WTC11 (cell line): ENCODE results near the gene CD79A. TPM values are rescaled to one million over a fixed set of nuclear protein-coding genes. Genes with fewer than 3 reads are reported as not detected.

ENCODE experiments used
- ATAC-seq: fragments of 200-7000 bp; cut with Tn5 transposase; 2 replicates; pipeline ENCODE4 v1.10.0; 2021; ENCODE audit warnings: mild to moderate bottlenecking, moderate library complexity
- CTCF ChIA-PET: fragments of 300-600 bp; sonication (Branson Sonifier 250); formaldehyde crosslinking; loops from one replicate; lab custom pipeline; 2021; ENCODE audit warnings: antibody characterized with exemption; lab: Charles Lee
- POLR2A ChIA-PET: fragments of 350-600 bp; sonication (Branson Sonifier 250); formaldehyde crosslinking; loops from one replicate; lab custom pipeline; 2021; ENCODE audit warnings: antibody characterized with exemption; lab: Charles Lee
- DNase-seq: peaks from one replicate; pipeline ENCODE4 v3.0.0; 2021; ENCODE audit warnings: low spot score
- H3K27ac Mint-ChIP-seq: 2 replicates; pipeline ENCODE4 v1.8.0; 2021; ENCODE audit warnings: mixed read lengths
- H3K27me3 Mint-ChIP-seq: 2 replicates; pipeline ENCODE4 v1.8.0; 2021; ENCODE audit warnings: low read depth, mild to moderate bottlenecking, moderate library complexity, mixed read lengths
- H3K36me3 Mint-ChIP-seq: 2 replicates; pipeline ENCODE4 v1.8.0; 2021; ENCODE audit warnings: mixed read lengths
- H3K4me1 Mint-ChIP-seq: 2 replicates; pipeline ENCODE4 v1.8.0; 2022; ENCODE audit warnings: mixed read lengths
- H3K4me3 Mint-ChIP-seq: 2 replicates; pipeline ENCODE4 v1.8.0; 2021; ENCODE audit warnings: mild to moderate bottlenecking, moderate library complexity, mixed read lengths
- H3K9me3 Mint-ChIP-seq: 2 replicates; pipeline ENCODE4 v1.8.0; 2021; ENCODE audit warnings: mixed read lengths
- ARID4B ChIP-seq: sonication (generic); formaldehyde crosslinking; IDR thresholded peaks from 2 replicates; pipeline ENCODE4 v1.8.0; 2023; ENCODE audit warnings: missing genetic modification reagents, mild to moderate bottlenecking, borderline replicate concordance
- CREB1 ChIP-seq: sonication (generic); formaldehyde crosslinking; IDR thresholded peaks from 2 replicates; pipeline ENCODE4 v1.8.0; 2023; ENCODE audit warnings: mild to moderate bottlenecking, missing genetic modification reagents
- E2F5 ChIP-seq: sonication (generic); formaldehyde crosslinking; IDR thresholded peaks from 2 replicates; pipeline ENCODE4 v1.8.1; 2022; ENCODE audit warnings: mild to moderate bottlenecking, moderate library complexity, missing genetic modification reagents
- ETV6 ChIP-seq: sonication (generic); formaldehyde crosslinking; IDR thresholded peaks from 2 replicates; pipeline ENCODE4 v1.8.1; 2022; ENCODE audit warnings: mild to moderate bottlenecking, missing genetic modification reagents
- FOXJ3 ChIP-seq: sonication (generic); formaldehyde crosslinking; IDR thresholded peaks from 2 replicates; pipeline ENCODE4 v1.9.0; 2021; ENCODE audit warnings: missing genetic modification reagents, mild to moderate bottlenecking, borderline replicate concordance
- FOXP4 ChIP-seq: sonication (generic); formaldehyde crosslinking; IDR thresholded peaks from 2 replicates; pipeline ENCODE4 v1.8.0; 2022; ENCODE audit warnings: mild to moderate bottlenecking, missing genetic modification reagents
- MAX ChIP-seq: sonication (generic); formaldehyde crosslinking; IDR thresholded peaks from 2 replicates; pipeline ENCODE4 v1.8.0; 2022; ENCODE audit warnings: mild to moderate bottlenecking, missing genetic modification reagents
- SMAD3 ChIP-seq: sonication (generic); formaldehyde crosslinking; IDR thresholded peaks from 2 replicates; pipeline ENCODE4 v1.8.0; 2022; ENCODE audit warnings: missing genetic modification reagents, mild to moderate bottlenecking, borderline replicate concordance
- SP1 ChIP-seq: sonication (generic); formaldehyde crosslinking; conservative IDR thresholded peaks from 2 replicates; pipeline ENCODE4 v1.8.1; 2022; ENCODE audit warnings: missing genetic modification reagents
- TCF7 ChIP-seq: sonication (generic); formaldehyde crosslinking; IDR thresholded peaks from 2 replicates; pipeline ENCODE4 v1.8.0; 2022; ENCODE audit warnings: mild to moderate bottlenecking, low read depth, missing genetic modification reagents, moderate library complexity
- TP53 ChIP-seq: sonication (generic); formaldehyde crosslinking; IDR thresholded peaks from 2 replicates; pipeline ENCODE4 v1.8.1; 2023; ENCODE audit warnings: mild to moderate bottlenecking, missing genetic modification reagents
- ZNF121 ChIP-seq: sonication (generic); formaldehyde crosslinking; IDR thresholded peaks from 2 replicates; pipeline ENCODE4 v1.8.0; 2023; ENCODE audit warnings: missing genetic modification reagents
- ZNF138 ChIP-seq: sonication (generic); formaldehyde crosslinking; conservative IDR thresholded peaks from 2 replicates; pipeline ENCODE4 v1.8.1; 2022; ENCODE audit warnings: mild to moderate bottlenecking, moderate library complexity, missing genetic modification reagents
- ZNF263 ChIP-seq: sonication (generic); formaldehyde crosslinking; IDR thresholded peaks from 2 replicates; pipeline ENCODE4 v1.8.1; 2022; ENCODE audit warnings: low read depth, mild to moderate bottlenecking, moderate library complexity, missing genetic modification reagents
- total RNA-seq: library from RNA; stranded (reverse); gene quantifications from 3 replicates; pipeline ENCODE4 v1.2.3, GENCODE V29; 2021
- TF ChIP-seq, protein P1 (sequence below): sonication (generic); formaldehyde crosslinking; conservative IDR thresholded peaks from 2 replicates; pipeline ENCODE4 v1.8.1; 2023; ENCODE audit warnings: mild to moderate bottlenecking, low read depth, missing genetic modification reagents, moderate library complexity

The CD79A gene
- total RNA-seq, 1 experiment from 2014 or later: 0.42 TPM

DNA sequence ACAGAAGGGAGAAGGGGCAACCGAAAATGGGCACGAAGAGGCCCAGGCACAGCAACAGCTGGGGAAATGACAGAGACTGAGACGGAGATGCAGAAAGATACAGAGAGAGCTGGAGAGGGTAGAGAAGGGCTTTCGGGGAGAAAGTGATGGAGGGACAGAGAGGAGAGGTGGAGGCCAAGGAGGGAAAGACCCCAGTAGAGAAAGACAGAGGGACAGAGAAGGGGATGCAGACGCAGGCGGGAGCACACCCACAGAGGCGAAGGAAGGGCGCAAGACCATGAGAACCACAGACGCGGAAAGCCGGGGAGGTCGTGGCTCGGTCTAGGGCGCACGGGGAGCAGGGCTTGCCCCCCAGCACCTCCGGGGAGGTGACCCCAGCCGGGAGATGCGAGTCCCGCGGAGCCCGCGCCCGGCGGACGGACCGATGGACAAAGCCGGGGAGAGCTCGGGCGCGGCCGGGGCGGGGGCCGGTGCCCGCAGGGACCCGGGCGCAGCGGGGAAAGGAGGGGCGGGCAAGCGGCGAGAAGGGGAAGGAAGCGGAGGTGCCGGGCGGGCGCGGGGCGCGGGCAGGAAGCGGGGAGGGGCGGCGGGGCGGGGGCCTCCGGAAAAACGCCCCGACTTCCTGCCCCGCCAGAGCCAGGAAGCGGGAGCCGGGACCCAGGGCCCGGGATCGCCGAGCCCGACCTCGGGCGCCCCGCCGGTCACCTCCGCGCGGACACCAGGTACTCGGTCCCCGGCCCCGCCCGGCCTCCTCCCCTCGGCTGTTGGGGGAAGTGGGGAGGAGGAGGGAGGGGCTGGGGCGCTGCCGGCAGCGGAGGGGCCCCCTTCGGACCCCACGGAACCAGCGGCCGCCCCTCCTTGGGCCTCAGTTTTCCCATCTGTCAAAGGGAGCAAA, 5.7 kb downstream of the CD79A start, which contains the start of gene ARHGEF1:
ARHGEF1 (plus strand) TSS at position 617 of the 895 bp plus-strand sequence. CDS start 4,899 bp downstream, outside the sequence.
- ATAC-seq (no peak), DNase-seq (peak; percentile 56)
- ChIA-PET CTCF (interaction anchor here (4.7 kb wide), 1 partner anchor 11 kb away, joined by 46 read pairs; no protein-coding TSS in a partner anchor), POLR2A (interaction anchor here (0.7 to 2.1 kb wide), 2 partner anchors 10 to 54 kb away, joined by 3 to 10 read pairs; no protein-coding TSS in a partner anchor)
- H3K4me3 Mint-ChIP-seq: peak within 1 kb of the TSS; percentile 94
- H3K36me3 Mint-ChIP-seq: no peaks in the 10 kb centered on the region
- H3K4me1 Mint-ChIP-seq: peaks cover 36% of the 10 kb centered on the region
- H3K27me3 Mint-ChIP-seq: peaks cover 34% of the 10 kb centered on the region
- no peaks in the 10 kb centered on the region for H3K9me3 Mint-ChIP-seq
- TF ChIP-seq E2F5: 0 out of 2 replicates have a peak, but pooled peaks have one; percentile 19
- no peak for TF ChIP-seq FOXJ3
- no peak for TF ChIP-seq CREB1 (CRISPR knock-in tag)
- TF ChIP-seq, protein P1, sequence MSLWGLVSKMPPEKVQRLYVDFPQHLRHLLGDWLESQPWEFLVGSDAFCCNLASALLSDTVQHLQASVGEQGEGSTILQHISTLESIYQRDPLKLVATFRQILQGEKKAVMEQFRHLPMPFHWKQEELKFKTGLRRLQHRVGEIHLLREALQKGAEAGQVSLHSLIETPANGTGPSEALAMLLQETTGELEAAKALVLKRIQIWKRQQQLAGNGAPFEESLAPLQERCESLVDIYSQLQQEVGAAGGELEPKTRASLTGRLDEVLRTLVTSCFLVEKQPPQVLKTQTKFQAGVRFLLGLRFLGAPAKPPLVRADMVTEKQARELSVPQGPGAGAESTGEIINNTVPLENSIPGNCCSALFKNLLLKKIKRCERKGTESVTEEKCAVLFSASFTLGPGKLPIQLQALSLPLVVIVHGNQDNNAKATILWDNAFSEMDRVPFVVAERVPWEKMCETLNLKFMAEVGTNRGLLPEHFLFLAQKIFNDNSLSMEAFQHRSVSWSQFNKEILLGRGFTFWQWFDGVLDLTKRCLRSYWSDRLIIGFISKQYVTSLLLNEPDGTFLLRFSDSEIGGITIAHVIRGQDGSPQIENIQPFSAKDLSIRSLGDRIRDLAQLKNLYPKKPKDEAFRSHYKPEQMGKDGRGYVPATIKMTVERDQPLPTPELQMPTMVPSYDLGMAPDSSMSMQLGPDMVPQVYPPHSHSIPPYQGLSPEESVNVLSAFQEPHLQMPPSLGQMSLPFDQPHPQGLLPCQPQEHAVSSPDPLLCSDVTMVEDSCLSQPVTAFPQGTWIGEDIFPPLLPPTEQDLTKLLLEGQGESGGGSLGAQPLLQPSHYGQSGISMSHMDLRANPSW (CRISPR knock-in tag): 0 out of 2 replicates have a peak, but pooled peaks have one; percentile 14
- peak; percentile 83 for TF ChIP-seq ETV6
- H3K27ac Mint-ChIP-seq: peak within 1 kb of the TSS; percentile 79

DNA sequence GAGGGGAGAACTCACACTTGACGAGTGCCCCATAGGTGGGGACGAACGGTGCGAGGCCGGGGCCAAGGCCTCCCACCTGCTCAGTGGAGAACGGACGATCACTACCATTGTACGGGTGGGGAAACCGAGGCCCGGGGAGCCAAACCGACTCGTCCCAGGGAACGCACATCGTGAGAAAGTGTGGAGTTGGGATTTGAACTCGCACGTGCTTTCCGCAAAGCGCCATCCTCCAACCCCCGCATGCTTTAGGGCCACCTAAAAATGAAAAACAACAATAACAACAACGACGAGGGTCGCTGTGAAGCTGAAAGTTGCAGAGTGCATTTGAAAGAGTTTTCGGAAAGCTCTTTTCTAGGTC, 6.4 kb downstream of the CD79A start:
- Mint-ChIP-seq H3K27me3 (peaks cover 29% of the 10 kb centered on the region), H3K9me3 (no peaks in the 10 kb centered on the region), H3K4me3 (peak overlapping the region; percentile 94), H3K4me1 (peaks cover 42% of the 10 kb centered on the region), H3K36me3 (no peaks in the 10 kb centered on the region), H3K27ac (peak overlapping the region; percentile 79)
- ChIA-PET POLR2A (interaction anchor here (2.1 kb wide), 1 partner anchor 10 kb away, joined by 10 read pairs; no protein-coding TSS in a partner anchor), CTCF (interaction anchor here (1.1 to 4.7 kb wide), 3 partner anchors 11 to 49 kb away, joined by 3 to 46 read pairs (median 7); no protein-coding TSS in a partner anchor)
- ATAC-seq (no peak), DNase-seq (no peak)
- no peak for TF ChIP-seq ZNF121 (CRISPR knock-in tag)
- TF ChIP-seq E2F5: 0 out of 2 replicates have a peak, but pooled peaks have one; percentile 2

GRCh38 chr19:41883821-41884733, 7.0 kb downstream of the CD79A start:
- POLR2A ChIA-PET: interaction anchor here (0.6 to 2.4 kb wide), 3 partner anchors 11 to 75 kb away, joined by 3 to 10 read pairs (median 10); partner anchors contain the start of genes RABAC1 and RPS19
- peak; percentile 95 for TF ChIP-seq SP1
- no peak for TF ChIP-seq ZNF263
- TF ChIP-seq ZNF138 (CRISPR knock-in tag): no peak
- no peak for TF ChIP-seq SMAD3
- TF ChIP-seq FOXP4: peak; percentile 54; the same call in 1 of the 2 replicates
- TF ChIP-seq ETV6: peak; percentile 92
- peak; percentile 54 for TF ChIP-seq MAX (CRISPR knock-in tag)
- no peak for TF ChIP-seq TCF7 (CRISPR knock-in tag)
- peak; percentile 77; the same call in 1 of the 2 replicates for TF ChIP-seq ARID4B (CRISPR knock-in tag)
- peak; percentile 76; the same call in 1 of the 2 replicates for TF ChIP-seq TP53 (CRISPR knock-in tag)

More at GRCh38 chr19:41883821-41884733, 7.0 kb downstream of the CD79A start:
- Mint-ChIP-seq H3K4me3 (peak overlapping the region; percentile 94), H3K36me3 (no peaks in the 10 kb centered on the region), H3K9me3 (no peaks in the 10 kb centered on the region), H3K27me3 (peaks cover 26% of the 10 kb centered on the region), H3K4me1 (peaks cover 43% of the 10 kb centered on the region), H3K27ac (peak overlapping the region; percentile 79)
- DNase-seq (peak; percentile 96), ATAC-seq (peak; percentile 94)
- CTCF ChIA-PET: interaction anchor here (0.6 to 4.7 kb wide), 14 partner anchors 9 to 194 kb away, joined by 3 to 46 read pairs (median 3); no protein-coding TSS in a partner anchor
